NCI-H774 (cell line): ENCODE measurements around the gene ANKS4B.
A peak's percentile ranks its signal among the peaks of the same experiment; 100 is the strongest.
"Not testable (repeated sequence)": the region's sequence is repeated elsewhere in the genome, so short reads cannot be mapped to it uniquely, and the experiment has no call there.

ENCODE experiments used
- DNase-seq: peaks from one replicate; lab custom pipeline; 2025; lab: John Stamatoyannopoulos, UW

The ANKS4B gene

DNA sequence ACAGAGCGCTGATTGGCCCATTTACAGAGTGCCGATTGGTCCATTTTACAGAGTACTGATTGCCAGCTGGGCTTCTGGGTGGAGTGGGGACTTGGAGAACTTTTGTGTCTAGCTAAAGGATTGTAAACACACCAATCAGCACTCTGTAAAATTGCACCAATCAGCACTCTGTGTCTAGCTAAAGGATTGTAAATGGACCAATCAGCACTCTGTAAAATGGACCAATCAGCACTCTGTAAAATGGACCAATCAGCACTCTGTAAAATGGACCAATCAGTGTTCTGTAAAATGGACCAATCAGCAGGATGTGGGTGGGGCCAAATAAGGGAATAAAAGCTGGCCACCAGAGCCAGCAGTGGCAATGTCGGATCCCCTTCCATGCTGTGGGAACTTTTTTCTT is 56.3 kb downstream of the ANKS4B start:
- DNase-seq, result not testable (repeated sequence)

DNA sequence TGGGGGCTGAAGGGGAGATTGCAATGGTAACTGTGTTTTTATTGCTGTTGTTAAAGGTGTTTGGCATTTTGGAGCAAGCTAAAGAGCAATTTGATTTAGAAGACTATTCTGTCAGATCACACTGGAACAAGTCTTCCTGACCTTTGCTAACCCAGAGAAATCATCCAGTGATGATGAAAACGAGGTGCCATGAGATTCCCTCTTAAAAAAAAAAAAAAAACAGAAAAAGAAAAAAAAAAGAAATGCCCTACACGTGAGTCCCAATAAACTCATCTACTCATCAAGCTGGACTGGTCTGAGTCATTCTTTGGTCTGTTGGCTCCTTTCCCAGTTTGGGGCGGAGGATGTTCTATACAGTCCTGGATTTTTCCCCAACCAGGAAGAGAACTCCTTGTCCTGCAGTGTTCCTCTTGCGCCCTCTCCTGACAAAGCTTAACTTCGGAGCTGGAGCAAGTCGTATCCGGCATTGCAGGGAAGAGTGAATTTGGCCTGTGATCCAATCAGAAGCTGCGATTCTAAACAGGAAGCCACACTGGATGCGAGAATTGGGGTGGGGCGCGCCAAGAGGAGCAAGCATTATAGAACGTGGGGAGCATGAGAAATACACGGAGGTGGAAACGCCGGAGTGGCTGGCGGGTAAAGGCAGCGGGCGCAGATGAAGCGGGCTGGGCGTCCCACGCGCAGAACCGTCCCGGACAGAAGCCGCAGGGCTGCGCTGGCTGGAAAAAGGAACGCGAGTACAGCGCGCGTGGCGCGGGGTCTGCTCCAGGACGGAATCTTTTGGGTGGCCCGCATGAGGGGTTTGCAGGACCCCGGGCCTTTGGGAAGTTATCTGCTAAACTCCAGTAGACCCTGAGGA is 67.0 kb downstream of the ANKS4B start:
- DNase-seq, result peak; percentile 98

DNA sequence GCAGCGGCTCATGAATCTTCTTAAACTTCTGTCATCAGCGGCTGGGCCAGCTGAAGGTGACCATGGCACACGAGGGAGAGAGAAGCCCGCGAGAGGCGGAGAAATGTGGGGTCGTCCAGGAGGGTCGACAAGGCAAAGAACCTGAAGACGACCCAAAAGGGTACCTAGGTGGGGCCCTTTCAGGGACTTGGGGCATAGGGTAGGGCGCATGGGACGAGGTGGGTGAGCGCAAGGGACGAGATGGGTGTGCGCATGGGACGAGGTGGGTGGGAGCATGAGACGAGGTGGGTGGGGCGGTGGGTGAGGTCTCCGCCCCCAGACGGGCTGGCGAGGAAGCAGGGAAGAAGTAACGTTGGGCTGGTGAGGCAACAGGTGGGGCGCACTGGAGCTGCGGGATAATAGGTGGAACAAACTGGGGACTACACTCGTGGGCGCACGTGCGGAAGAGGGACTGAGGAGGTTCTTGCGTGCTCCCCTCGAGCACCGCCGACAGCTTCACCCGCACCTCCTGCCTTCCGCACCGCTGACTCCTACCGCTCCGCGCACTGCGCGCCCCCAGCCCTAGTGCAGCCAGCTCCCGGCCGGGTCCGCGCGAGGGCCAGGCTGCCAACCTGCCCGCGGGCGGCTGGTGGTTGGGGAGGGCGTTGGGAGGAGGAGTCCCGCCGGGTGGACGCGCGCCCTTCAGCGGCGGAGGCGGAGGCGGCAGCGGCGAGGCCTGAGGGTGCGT is 67.8 kb downstream of the ANKS4B start:
- DNase-seq, result peak; percentile 83

GRCh38 chr16:21301895-21302291 is 68.4 kb downstream of the ANKS4B start:
- DNase-seq, result no peak

- DNase-seq, result peak; percentile 13
These were observed 69.0 kb downstream of the ANKS4B start for GRCh38 chr16:21302454-21302853.

- no peak for DNase-seq
These were observed 69.5 kb downstream of the ANKS4B start for GRCh38 chr16:21302898-21303528.
